Right ventricle myocardium superior (tissue), 1 donor: ENCODE measurements around the gene PLD6. TPM values are rescaled to one million over a fixed set of nuclear protein-coding genes. Genes with fewer than 3 reads are reported as not detected.
"Not testable (repeated sequence)": the region's sequence is repeated elsewhere in the genome, so short reads cannot be mapped to it uniquely, and the experiment has no call there.

Experiments used
- ATAC-seq: fragments of 200-7000 bp; cut with Tn5 transposase; one replicate; pipeline ENCODE4 v1.9.1; 2020; ENCODE audit warnings: mild to moderate bottlenecking; ENCODE audit not compliant: poor library complexity
- DNase-seq: peaks from one replicate; pipeline ENCODE4 v3.0.0-alpha.2; 2020
- intact Hi-C: fragments of 100-400 bp; cut with DNase I; formaldehyde crosslinking; loops from one replicate; pipeline ENCODE4 v1.11.2; 2022
- long read RNA-seq: library from polyadenylated mRNA; unstranded; transcript quantifications from one replicate; pipeline ENCODE4 v2.0.0, GENCODE V29; 2021
- total RNA-seq: library from RNA; stranded (reverse); fragmentation: NEBNext Ultra II Directional; extraction: Animal tissue kit (Norgen Biotek cat#: 25700); gene quantifications from one replicate; pipeline ENCODE4 v1.2.1, GENCODE V29; 2021
- donor health status: DM: no; HTN: yes; CAD: no; lungs with severe emphysema.

Gene PLD6, protein sequence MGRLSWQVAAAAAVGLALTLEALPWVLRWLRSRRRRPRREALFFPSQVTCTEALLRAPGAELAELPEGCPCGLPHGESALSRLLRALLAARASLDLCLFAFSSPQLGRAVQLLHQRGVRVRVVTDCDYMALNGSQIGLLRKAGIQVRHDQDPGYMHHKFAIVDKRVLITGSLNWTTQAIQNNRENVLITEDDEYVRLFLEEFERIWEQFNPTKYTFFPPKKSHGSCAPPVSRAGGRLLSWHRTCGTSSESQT
- 10.2 TPM for total RNA-seq
- long read RNA-seq, transcript PLD6-201 (2 exons, 2,560 nt): major isoform, 37 of 44 reads
- long read RNA-seq, partial matches to known transcripts: 0 of 44 reads
- long read RNA-seq, other reads (novel, unspliced or antisense): 7 of 44 reads

DNA sequence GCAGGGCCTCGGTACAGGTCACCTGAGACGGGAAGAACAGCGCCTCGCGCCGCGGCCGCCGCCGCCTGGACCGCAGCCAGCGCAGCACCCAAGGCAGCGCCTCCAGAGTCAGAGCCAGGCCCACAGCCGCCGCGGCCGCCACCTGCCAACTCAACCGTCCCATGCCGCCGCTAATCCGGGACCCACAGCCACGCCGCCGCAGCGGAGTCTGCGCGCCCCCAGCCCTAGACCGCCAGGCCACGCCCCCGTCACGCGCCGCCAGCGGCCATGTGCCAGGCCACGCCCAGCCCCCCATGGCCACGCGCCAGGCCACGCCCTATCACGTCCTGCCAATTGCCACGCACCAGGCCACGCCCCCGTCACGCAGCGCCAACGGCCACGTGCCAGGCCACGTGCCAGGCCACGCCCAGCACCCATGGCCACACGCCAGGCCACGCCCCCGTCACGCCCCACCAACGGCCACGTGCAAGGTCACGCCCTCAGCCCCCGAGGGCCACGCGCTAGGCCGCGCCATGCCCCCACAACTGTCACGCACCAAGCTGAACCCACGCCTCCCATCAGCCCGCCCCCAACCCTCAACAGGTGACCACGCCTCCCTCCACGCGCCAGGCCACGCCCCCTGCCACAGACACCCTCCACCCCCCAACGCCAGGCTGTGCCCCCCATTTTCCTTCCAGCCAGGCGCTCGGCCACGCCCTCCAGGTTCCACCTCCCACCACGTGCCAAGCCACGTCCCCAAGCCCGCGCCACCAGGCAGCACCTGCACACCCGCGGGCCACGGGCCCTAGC is at the start of gene PLD6:
Gene PLD6, minus strand, starts transcription at position 210 of the 789 bp plus-strand sequence. Its CDS starts 47 bp downstream, at position 163.
- ATAC-seq (peak; percentile 38), DNase-seq (peak; percentile 86)
- intact Hi-C loops: no loop called here

DNA sequence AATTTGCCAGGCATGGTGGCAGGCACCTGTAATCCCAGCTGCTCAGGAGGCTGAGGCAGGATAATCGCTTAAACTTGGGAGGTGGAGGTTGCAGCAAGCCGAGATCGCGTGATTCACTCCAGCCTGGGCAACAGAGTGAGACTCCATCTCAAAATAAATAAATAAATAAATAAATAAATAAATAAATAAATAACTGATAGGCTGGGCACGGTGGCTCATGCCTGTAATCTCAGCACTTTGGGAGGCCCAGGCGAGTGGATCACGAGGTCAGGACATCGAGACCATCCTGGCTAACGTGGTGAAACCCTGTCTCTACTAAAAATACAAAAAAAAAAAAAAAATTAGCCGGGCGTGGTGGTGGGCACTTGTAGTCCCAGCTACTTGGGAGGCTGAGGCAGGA is 49.6 kb upstream of the PLD6 start:
- ATAC-seq, DNase-seq, intact Hi-C loops: not testable (repeated sequence)

DNA sequence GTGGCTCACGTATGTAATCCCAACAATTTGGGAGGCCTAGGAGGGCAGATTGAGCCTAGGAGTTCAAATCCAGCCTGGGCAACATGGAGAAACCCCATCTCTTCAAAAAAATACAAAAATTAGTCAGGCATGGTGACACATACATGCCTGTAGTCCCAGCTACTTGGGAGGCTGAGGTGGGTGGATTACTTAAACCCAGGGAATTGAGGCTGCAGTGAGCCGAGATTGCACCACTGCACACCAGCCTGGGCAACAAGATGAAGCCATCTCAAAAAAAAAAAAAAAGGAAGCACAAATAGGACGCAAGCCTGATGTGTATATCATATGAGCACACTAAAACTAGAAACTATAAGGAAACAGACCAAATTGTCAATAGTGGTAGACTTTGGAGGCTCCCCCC is 47.9 kb upstream of the PLD6 start:
- no peak for ATAC-seq
- no peak for DNase-seq
- intact Hi-C loops: no loop called here

GRCh38 chr17:17253406-17253805 is 47.3 kb upstream of the PLD6 start:
- ATAC-seq (no peak), DNase-seq (no peak)
- intact Hi-C loops: no loop called here

- intact Hi-C loops: no loop called here
- DNase-seq: no peak
- ATAC-seq: no peak
Measured at GRCh38 chr17:17252149-17252661, 46.1 kb upstream of the PLD6 start.

DNA sequence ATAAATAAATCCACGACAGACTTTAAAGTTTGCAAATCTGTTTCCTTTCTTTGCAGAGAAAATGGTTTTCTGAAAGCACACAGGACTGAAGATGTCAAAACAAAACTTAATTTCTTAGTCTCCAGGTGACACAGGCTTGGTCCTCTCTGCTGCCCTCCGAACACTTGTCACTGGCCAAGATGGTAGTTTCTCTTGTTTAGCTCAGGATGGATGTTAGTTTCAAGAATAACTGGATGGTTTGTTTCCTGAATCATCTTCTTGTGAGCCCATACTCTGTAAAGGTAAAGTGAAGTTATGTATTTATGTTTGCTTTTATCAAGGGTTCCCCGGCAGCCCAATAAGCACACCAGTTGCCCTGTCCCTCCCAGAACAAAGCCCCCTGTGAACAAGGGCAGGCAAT is 40.7 kb upstream of the PLD6 start:
- DNase-seq (no peak), ATAC-seq (no peak)
- intact Hi-C loops: no loop called here

- DNase-seq (no peak), ATAC-seq (no peak)
Measured at GRCh38 chr17:17243163-17243562, 37.0 kb upstream of the PLD6 start.

DNA sequence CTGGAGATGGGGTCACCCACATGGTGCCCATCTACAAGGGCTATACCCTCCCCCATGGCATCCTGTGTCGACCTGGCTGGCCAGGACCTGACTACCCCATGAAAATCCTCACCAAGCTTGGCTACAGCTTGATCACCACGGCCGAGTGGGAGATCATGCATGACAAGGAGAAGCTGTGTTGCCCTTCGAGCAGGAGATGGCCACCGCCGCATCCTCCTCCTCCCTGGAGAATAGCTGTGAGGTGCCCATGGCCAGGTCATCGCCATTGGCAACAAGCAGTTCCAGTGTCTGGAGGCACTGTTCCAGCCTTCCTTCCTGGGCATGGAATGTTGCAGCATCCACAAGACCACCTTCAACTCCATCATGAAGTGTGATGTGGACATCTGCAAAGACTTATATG is 36.1 kb upstream of the PLD6 start:
- DNase-seq (no peak), ATAC-seq (no peak)
- intact Hi-C loops: no loop called here

More at GRCh38 chr17:17243163-17243562, 37.0 kb upstream of the PLD6 start:
- intact Hi-C loops: no loop called here

GRCh38 chr17:17241656-17242055 is 35.5 kb upstream of the PLD6 start:
- ATAC-seq (no peak), DNase-seq (no peak)
- intact Hi-C loops: no loop called here

DNA sequence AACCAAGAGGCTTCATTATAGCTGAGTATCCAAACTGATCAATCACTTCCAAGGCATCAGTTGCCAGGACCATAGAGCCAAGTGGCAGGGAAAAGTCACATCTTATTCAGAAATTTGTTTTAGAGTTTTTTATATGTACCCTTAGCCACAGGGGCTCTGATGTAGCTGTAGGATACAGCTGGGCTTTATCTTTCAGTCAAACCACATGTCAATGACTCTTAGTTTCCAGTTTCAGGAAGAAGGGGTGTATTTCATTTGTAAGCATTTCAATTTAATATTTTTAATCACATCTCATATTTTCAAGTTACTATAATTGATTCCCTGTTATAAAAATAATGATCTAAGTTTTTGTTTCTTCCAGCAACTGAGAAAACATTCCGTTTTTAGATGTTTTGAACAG is 33.7 kb upstream of the PLD6 start:
- DNase-seq: no peak
- intact Hi-C loops: loop anchor here (10.0 kb wide), 1 partner anchor 235 kb away; no protein-coding TSS in a partner anchor
- no peak for ATAC-seq

DNA sequence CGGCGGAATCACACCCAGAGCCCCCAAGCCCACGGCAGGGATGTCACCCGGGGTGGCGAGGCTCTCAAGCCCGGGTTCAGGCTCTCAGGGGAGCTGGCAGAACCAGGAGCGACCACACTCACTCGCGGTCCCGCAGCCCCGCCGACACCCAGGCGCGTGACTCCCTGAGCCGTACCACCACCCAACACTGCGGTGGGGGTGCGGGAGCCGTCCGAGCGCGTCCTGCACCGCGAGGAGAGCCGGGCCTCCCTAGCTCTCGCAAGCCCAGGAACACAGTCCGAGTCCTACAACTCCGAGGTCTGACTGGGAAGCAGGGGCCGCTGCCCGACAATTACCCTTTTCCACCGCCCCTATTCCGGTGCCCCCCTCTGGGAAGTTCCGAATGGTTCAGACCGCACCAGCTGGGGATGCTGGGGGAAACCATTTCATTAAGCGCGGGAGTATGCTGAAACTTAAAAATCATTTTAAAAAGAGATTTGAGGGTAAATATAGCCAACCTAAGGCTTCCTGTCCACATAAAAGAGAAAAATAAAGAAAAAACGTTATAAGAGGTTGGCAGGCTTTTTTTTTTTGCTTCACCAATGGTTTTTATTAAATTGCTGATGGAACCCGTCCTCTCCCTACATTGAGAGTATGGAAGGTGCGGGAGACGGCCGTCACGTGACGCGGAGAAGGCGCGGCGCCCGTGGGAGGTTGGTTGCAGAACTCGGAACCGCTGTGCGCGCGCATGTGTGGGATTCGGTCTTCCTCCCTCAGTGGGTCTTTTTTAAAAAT is 31.1 kb upstream of the PLD6 start, which contains the start of gene FLCN:
Gene FLCN, minus strand, starts transcription at position 143 of the 774 bp plus-strand sequence. CDS start 9,031 bp downstream, outside the sequence.
- peak; percentile 98 for DNase-seq
- ATAC-seq: peak; percentile 97
- intact Hi-C loops: loop anchor here (2.0 to 10.0 kb wide), 2 partner anchors 44 to 232 kb away; partner anchors contain the start of gene COPS3

DNA sequence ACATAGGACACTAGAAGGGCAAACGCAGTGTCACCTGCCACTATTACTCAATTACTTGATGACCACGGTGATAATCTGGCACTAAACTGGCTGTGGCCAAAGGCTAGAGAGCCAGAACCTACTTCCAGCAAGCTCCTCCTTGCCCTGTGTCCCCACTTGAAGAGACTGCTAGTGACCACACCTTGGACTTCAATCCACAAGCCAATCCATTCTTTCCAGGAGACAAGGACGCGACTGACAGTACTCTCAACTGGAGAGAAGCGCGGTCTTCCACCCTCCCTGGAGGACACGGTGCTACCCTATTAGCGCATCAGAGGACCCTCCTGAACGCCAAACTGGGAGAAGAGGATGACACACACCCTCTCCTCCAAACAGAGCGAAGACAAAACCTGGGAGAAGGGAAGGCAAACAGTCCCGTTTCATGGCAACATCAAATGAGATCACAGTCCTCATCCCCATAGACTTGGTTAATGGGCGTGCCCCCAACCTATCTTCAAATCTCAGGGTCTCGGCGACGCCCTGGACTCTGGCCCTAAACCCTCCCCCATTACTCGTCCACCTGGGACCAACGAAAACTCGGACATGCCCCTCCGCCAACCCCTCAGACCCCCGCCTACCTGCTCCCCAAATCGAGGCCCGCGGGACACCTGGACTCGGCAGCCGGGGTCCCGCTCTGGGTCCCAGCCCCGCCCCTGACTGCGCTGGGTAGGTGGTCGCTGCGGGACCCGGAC is 30.3 kb upstream of the PLD6 start:
- ATAC-seq (peak; percentile 16), DNase-seq (no peak)
- intact Hi-C loops: loop anchor here (2.0 to 10.0 kb wide), 2 partner anchors 44 to 232 kb away; partner anchors contain the start of gene COPS3

DNA sequence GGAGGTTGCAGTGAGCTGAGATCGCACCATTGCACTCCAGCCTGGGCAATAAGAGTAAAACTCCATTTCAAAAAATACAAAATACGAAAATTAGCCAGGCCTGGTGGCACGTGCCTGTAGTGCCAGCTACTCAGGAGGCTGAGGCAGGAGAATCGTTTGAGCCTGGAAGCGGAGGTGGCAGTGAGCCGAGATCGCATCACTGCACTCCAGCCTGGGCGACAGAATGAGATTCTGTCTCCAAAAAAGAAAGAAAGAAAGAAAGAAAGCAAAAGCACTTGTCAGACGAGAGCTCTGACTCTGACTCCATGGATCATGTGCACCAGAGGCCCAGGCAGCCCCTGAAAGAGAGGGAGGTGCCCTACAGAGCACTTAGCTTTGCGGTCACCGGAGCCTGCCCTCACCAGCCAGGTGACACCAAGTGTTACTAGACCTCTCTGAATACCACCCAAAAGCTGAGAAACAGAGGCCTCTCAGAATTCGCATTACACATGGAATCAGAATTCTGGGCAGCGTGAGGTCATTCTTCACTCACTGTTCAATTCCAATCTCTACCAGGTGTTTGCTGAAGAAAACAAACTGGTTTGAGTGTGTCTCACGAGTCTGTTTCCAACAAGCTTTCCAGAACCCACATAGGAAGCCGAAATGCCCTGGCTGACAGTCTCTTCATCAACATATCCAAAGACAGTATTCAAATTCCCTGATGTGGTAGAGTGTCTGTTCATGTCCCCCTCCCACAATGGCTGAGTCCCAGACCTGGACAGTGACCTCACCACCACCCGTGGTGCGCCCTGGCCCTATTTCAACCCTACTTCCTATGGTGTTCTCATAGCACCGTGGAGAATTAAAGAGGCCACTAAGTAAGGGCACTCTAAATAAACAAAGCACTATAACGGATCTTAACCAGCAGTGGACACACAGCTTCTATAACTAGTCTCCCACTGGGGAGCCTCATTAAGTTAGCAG is 29.4 kb upstream of the PLD6 start:
- no peak for DNase-seq
- intact Hi-C loops: loop anchor here (2.0 to 10.0 kb wide), 2 partner anchors 45 to 231 kb away; partner anchors contain the start of gene COPS3
- peak; percentile 1 for ATAC-seq

- DNase-seq (no peak), ATAC-seq (no peak)
- intact Hi-C loops: loop anchor here (10.0 kb wide), 1 partner anchor 227 kb away; no protein-coding TSS in a partner anchor
Measured at GRCh38 chr17:17232303-17232621, 26.1 kb upstream of the PLD6 start.

DNA sequence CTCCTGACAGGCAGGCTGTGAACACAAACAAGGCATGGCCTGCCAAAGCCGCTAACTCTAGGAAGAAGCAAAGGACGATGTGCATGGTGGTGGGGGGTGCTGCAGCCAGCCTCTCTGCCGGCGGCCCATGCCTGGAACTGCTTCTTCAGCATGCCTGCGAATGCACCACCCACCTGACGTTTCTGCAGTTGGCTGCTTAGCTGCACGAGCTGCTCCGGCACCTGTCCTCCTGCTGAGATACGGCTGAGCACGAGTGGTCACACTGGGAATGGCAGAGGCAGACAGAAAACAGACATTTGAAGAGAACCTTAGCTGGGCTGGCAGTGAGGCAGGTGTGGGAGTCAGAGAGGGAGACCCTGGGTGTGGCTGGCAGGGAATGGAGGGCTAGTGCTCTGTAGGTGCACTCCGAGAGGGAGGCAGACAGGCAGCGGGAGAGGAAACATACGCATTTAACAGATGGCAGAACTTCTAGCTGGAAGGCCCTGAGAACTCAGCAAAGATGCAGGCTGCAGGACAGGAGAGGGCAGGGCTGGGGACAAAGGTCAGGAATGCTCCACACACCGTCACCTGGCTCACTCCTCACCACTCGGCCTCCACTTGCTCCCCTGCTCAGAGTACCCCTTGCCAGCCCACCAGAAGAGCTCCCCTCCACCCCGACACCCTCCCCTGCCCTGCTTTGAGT is 25.6 kb upstream of the PLD6 start:
- intact Hi-C loops: loop anchor here (10.0 kb wide), 1 partner anchor 227 kb away; no protein-coding TSS in a partner anchor
- ATAC-seq: no peak
- no peak for DNase-seq
